Nephron progenitor cell (in vitro differentiated cells): ENCODE measurements around the gene SMIM43.
A peak's percentile ranks its signal among the peaks of the same experiment; 100 is the strongest.

Experiments used
- DNase-seq: peaks from one replicate; pipeline ENCODE4 v3.0.0; 2021
- H3K27ac Mint-ChIP-seq: 2 replicates; pipeline ENCODE4 v1.8.0; 2021; ENCODE audit warnings: mild to moderate bottlenecking, moderate library complexity, mixed read lengths
- H3K27me3 Mint-ChIP-seq: 2 replicates; pipeline ENCODE4 v1.8.0; 2021; ENCODE audit warnings: mild to moderate bottlenecking, low read depth, mixed read lengths; ENCODE audit not compliant: poor library complexity
- H3K36me3 Mint-ChIP-seq: 2 replicates; pipeline ENCODE4 v1.8.0; 2021; ENCODE audit warnings: low read depth, mixed read lengths
- H3K4me1 Mint-ChIP-seq: 2 replicates; pipeline ENCODE4 v1.8.0; 2021; ENCODE audit warnings: mixed read lengths
- H3K4me3 Mint-ChIP-seq: 2 replicates; pipeline ENCODE4 v1.8.0; 2021; ENCODE audit warnings: mild to moderate bottlenecking, moderate library complexity, mixed read lengths
- H3K9me3 Mint-ChIP-seq: 2 replicates; pipeline ENCODE4 v1.8.0; 2021; ENCODE audit warnings: mild to moderate bottlenecking, moderate library complexity, mixed read lengths
- TF ChIP-seq, protein P1 (sequence below): fragments of 200-600 bp; sonication (generic); IDR thresholded peaks from 2 replicates; pipeline ENCODE4 v1.5.0; 2021; ENCODE audit warnings: antibody characterized with exemption

Gene SMIM43

DNA sequence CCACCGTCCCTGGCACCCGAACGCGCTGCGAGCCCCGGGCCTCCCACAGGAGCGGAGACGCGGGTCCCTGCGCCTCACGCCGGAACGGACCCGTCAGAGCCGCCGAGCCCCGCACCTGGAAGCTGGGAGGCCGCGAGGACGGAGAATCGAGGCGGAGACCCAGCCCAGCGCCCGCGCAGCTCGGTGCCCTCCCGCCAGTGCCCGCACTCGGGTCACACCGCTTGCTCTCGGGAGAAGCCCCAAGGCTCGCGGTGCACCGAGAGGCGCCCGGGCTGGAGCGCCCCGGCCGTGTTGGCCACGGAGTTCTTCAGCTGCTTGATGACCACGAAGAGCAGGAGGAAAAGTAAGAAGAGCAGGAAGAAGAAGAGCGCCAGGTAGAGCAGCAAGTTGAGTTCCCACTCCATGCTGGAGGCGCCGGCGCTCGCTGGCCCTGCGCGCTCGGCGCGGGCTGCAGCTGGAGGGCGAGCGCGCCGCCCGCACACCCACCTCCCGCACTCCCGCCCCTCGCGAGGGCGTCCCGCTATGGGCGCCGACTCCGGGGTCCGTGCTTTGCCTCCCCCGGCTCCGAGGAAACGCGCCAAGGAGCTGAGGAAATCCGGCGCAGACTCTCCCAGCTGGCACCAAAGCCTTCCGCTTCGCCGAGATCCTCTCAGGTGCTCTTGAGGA is at the start of gene SMIM43:
TSS of gene SMIM43 (minus strand) at position 463 of the 666 bp plus-strand sequence. CDS start at position 404, 59 bp downstream.
- peak within 1 kb of the TSS; percentile 91 for H3K4me3 Mint-ChIP-seq
- H3K27ac Mint-ChIP-seq: no peak within 1 kb of the TSS
- H3K9me3 Mint-ChIP-seq: no peaks in the 10 kb centered on the region
- TF ChIP-seq, protein P1, sequence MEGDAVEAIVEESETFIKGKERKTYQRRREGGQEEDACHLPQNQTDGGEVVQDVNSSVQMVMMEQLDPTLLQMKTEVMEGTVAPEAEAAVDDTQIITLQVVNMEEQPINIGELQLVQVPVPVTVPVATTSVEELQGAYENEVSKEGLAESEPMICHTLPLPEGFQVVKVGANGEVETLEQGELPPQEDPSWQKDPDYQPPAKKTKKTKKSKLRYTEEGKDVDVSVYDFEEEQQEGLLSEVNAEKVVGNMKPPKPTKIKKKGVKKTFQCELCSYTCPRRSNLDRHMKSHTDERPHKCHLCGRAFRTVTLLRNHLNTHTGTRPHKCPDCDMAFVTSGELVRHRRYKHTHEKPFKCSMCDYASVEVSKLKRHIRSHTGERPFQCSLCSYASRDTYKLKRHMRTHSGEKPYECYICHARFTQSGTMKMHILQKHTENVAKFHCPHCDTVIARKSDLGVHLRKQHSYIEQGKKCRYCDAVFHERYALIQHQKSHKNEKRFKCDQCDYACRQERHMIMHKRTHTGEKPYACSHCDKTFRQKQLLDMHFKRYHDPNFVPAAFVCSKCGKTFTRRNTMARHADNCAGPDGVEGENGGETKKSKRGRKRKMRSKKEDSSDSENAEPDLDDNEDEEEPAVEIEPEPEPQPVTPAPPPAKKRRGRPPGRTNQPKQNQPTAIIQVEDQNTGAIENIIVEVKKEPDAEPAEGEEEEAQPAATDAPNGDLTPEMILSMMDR: no peak
- H3K36me3 Mint-ChIP-seq: no peaks in the 10 kb centered on the region
- H3K4me1 Mint-ChIP-seq: peaks cover 23% of the 10 kb centered on the region
- DNase-seq: peak; percentile 58
- H3K27me3 Mint-ChIP-seq: peaks cover 98% of the 10 kb centered on the region

DNA sequence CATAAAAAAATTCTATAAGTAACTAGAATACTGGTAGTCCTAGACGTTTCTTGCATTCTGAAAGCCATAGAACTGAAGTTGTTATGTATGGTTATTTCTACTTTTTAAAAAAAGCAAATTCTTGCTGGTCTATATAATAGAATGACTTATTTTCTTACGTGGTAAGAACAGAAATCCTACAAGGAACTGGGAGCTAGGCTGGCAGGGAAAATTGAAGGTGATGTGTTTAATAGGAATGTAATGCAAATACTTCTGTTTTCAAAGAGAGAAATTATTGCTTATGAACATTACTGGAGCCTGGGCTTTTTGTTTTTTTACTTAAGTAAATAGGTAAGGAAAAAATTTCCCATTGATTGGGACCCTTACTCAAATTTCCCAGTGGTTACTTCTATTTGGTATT is 49.8 kb upstream of the SMIM43 start:
- H3K4me1 Mint-ChIP-seq: no peaks in the 10 kb centered on the region
- peak overlapping the region; percentile 78 for H3K27ac Mint-ChIP-seq
- no peak for DNase-seq
- H3K9me3 Mint-ChIP-seq: no peaks in the 10 kb centered on the region
- H3K27me3 Mint-ChIP-seq: no peaks in the 10 kb centered on the region
- no peak overlapping the region for H3K4me3 Mint-ChIP-seq
- TF ChIP-seq, protein P1: no peak
- peaks cover 60% of the 10 kb centered on the region for H3K36me3 Mint-ChIP-seq

DNA sequence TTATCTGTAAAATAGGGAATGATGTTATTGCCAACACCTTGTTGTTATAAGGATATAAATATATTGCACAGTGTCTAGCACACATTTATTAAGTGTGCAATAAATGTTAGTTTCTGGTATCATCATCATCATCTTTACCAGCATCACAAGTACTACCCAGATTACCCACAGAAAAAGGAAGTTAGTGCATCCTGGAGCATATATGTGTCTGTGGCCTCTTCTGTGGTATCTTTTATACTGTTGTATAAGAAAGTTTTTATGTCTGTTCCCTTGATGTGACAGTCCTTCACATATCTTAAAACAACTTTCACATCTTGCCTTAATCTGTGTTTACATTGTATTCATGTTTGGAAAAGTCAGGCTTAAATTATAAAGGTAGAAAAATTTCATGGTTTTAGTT is 46.2 kb upstream of the SMIM43 start:
- H3K4me3 Mint-ChIP-seq: no peak overlapping the region
- TF ChIP-seq, protein P1: no peak
- H3K4me1 Mint-ChIP-seq: no peaks in the 10 kb centered on the region
- H3K27ac Mint-ChIP-seq: no peak overlapping the region
- no peaks in the 10 kb centered on the region for H3K9me3 Mint-ChIP-seq
- peaks cover 53% of the 10 kb centered on the region for H3K36me3 Mint-ChIP-seq
- no peaks in the 10 kb centered on the region for H3K27me3 Mint-ChIP-seq
- DNase-seq: no peak

DNA sequence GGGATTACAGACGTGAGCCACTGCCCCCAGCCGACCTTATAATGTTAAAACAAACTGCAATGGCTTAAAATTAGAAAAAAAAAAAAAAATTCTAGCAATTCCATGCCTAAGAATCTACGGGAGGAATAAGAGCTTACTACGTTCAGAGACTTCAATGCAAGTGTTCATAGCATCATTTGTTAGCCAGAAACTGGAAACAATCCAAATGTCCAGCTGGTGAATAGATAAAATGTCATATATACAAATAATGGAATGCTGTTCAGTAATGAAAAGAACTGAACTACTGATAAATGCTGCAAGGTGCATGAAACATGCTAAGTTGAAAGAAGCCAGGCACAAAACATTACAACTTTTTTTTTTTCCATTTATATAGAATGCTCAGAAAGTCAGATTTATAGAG is 41.4 kb upstream of the SMIM43 start:
- TF ChIP-seq, protein P1: no peak
- Mint-ChIP-seq H3K9me3 (no peaks in the 10 kb centered on the region), H3K36me3 (peaks cover 56% of the 10 kb centered on the region), H3K27me3 (no peaks in the 10 kb centered on the region), H3K4me1 (peaks cover 16% of the 10 kb centered on the region), H3K27ac (no peak overlapping the region), H3K4me3 (no peak overlapping the region)
- DNase-seq: no peak

DNA sequence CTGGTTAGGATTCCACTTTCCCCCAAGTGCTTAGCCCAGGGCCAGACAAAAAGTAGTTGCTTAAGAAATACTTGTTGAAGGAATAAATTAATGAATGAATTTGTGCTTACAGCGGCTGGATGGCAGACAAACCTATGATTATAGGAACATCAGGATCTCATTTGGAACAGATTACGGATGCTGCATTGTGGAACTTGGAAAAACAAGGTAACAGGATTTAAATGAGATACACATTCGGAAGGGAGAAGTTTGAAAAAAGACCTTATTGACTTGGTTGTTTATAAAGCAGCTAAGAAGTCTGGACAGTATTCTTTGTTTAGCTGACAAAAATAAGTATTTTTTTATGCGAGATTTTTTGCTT is 36.7 kb upstream of the SMIM43 start:
- DNase-seq: no peak
- H3K9me3 Mint-ChIP-seq: no peaks in the 10 kb centered on the region
- H3K4me3 Mint-ChIP-seq: peak overlapping the region; percentile 88
- peak overlapping the region; percentile 99 for H3K27ac Mint-ChIP-seq
- H3K36me3 Mint-ChIP-seq: peaks cover 31% of the 10 kb centered on the region
- H3K4me1 Mint-ChIP-seq: peaks cover 31% of the 10 kb centered on the region
- TF ChIP-seq, protein P1: no peak
- H3K27me3 Mint-ChIP-seq: peaks cover 11% of the 10 kb centered on the region
